ENCODE measurements around the gene FTH1. TPM values are rescaled to one million over a fixed set of nuclear protein-coding genes. Genes with fewer than 3 reads are reported as not detected.
A peak's percentile ranks its signal among the peaks of the same experiment; 100 is the strongest.

FTH1 gene
- total and polyA plus RNA-seq, 2 of the 13 experiments (the other 11 are each of a cell fraction or from before 2014, with no cell fraction given), result 607 to 760 TPM

- TF ChIP-seq GFI1 (CRISPR knock-in tag; IDR thresholded peaks at IDR 0.05; ENCODE audit: borderline replicate concordance) (no peak), CCAR2 (optimal IDR thresholded peaks at IDR 0.05; ENCODE audit: low read depth, low read length) (no peak), SYNCRIP (IDR thresholded peaks at IDR 0.05; ENCODE audit: insufficient read depth, low read depth, low read length) (no peak), ZNF709 (CRISPR knock-in tag; IDR thresholded peaks at IDR 0.05) (no peak), ATF6 (CRISPR knock-in tag; conservative IDR thresholded peaks at IDR 0.05) (no peak), NAIF1 (CRISPR knock-in tag; IDR thresholded peaks at IDR 0.05; ENCODE audit: borderline replicate concordance) (no peak), TFDP2 (CRISPR knock-in tag; IDR thresholded peaks at IDR 0.05) (no peak), FUBP1 (CRISPR knock-in tag; IDR thresholded peaks at IDR 0.05; ENCODE audit: borderline replicate concordance) (no peak), KDM4B (CRISPR knock-in tag; IDR thresholded peaks at IDR 0.05) (no peak), DMAP1 (CRISPR knock-in tag; IDR thresholded peaks at IDR 0.05) (0 out of 2 replicates have a peak, but pooled peaks have one; percentile 18), PBX2 (CRISPR knock-in tag; IDR thresholded peaks at IDR 0.05) (no peak), ARID3A (IDR thresholded peaks at IDR 0.05; ENCODE audit: low read depth, low read length) (no peak), PATZ1 (CRISPR knock-in tag; IDR thresholded peaks at IDR 0.05) (no peak; the same call in 1 of the 2 replicates), LBX2 (CRISPR knock-in tag; IDR thresholded peaks at IDR 0.05; ENCODE audit: borderline replicate concordance) (no peak), IKZF4 (CRISPR knock-in tag; IDR thresholded peaks at IDR 0.05; ENCODE audit: borderline replicate concordance, low read depth, not compliant biosample characterization) (no peak), SPEN (CRISPR knock-in tag; IDR thresholded peaks at IDR 0.05; ENCODE audit: low read depth) (no peak), SMAD1 (CRISPR knock-in tag; IDR thresholded peaks at IDR 0.05; ENCODE audit: borderline replicate concordance, low read depth) (no peak), ZNF607 (CRISPR knock-in tag; IDR thresholded peaks at IDR 0.05; ENCODE audit: borderline replicate concordance) (no peak)
Observed at GRCh38 chr11:62010935-62011528, 43.6 kb upstream of the FTH1 start (continued).

All from HepG2 (cell line).